Subcutaneous abdominal adipose tissue (tissue), 5 donors: ENCODE data around the gene SENP3.

Experiments used
- H3K27ac ChIP-seq: one replicate; pipeline ENCODE4 v1.7.0; 2013; ENCODE audit warnings: low read depth, mild to moderate bottlenecking, inconsistent platforms, low read length, moderate library complexity
- H3K27me3 ChIP-seq, 5 donors: one replicate each; pipeline ENCODE4 v1.7.0; 2013; ENCODE audit warnings: low read length in 5 of 5, inconsistent platforms in 1 of 5; ENCODE audit not compliant: control insufficient read depth in 5 of 5, insufficient read depth in 4 of 5
- H3K36me3 ChIP-seq, 5 donors: one replicate each; pipeline ENCODE4 v1.7.0; 2013; ENCODE audit warnings: low read length in 5 of 5; ENCODE audit not compliant: control insufficient read depth in 5 of 5, insufficient read depth in 5 of 5
- H3K4me1 ChIP-seq, 5 donors: one replicate each; pipeline ENCODE4 v1.7.0; 2013; ENCODE audit warnings: low read length in 5 of 5, mild to moderate bottlenecking in 3 of 5, moderate library complexity in 1 of 5; ENCODE audit not compliant: control insufficient read depth in 5 of 5, insufficient read depth in 5 of 5
- H3K4me3 ChIP-seq, 5 donors: one replicate each; pipeline ENCODE4 v1.7.0; 2013; ENCODE audit warnings: low read length in 5 of 5, low read depth in 1 of 5
- H3K9ac ChIP-seq, 5 donors: one replicate each; pipeline ENCODE4 v1.7.0; 2013; ENCODE audit warnings: low read length in 5 of 5, mild to moderate bottlenecking in 4 of 5, moderate library complexity in 3 of 5
- H3K9me3 ChIP-seq, 5 donors: one replicate each; pipeline ENCODE4 v1.7.0; 2013; ENCODE audit warnings: low read length in 5 of 5; ENCODE audit not compliant: control insufficient read depth in 5 of 5
- donor health status: healthy.
- donor health status: healthy.
- donor health status: healthy.
- donor health status: healthy.
- donor health status: healthy.

The SENP3 gene

GRCh38 chr17:7615265-7615747 is 53.6 kb downstream of the SENP3 start:
- Histone ChIP-seq H3K27me3 (no peaks in the 10 kb centered on the region), H3K27ac (peak overlapping the region; percentile 30), H3K4me3 (peak overlapping the region; percentile 62 to 69 (median 66)), H3K4me1 (peaks cover 0 to 35% (median 28%) of the 10 kb centered on the region in 5 donors), H3K9ac (peak overlapping the region in 4 of 5 donors; percentile 53 to 68 (median 64)), H3K36me3 (peaks cover 0 to 11% (median 6%) of the 10 kb centered on the region in 5 donors), H3K9me3 (no peaks in the 10 kb centered on the region)

DNA sequence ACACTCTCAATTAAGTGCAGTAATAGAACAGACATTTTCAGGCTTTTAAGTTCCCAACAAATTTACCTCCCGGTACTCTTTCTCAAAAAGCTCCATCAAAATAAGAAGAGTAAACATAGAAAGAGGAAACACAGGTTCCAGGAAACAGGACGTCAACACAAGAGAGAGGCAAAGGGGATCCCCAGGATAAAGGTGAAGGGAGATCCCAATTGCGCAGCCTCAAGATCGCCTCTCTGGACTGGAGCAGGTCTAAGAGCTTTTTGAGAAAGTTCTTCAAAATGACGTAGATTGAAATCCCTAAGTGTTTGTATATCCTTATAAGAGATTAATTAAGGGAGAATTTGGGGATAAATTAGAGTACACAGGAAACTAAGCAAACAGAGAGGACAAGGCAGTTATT is 56.9 kb downstream of the SENP3 start:
- Histone ChIP-seq H3K4me3 (no peak overlapping the region), H3K9me3 (no peaks in the 10 kb centered on the region), H3K27me3 (no peaks in the 10 kb centered on the region), H3K9ac (no peak overlapping the region), H3K4me1 (peaks cover 0 to 12% (median 7%) of the 10 kb centered on the region in 5 donors), H3K36me3 (no peaks in the 10 kb centered on the region), H3K27ac (no peak overlapping the region)

- Histone ChIP-seq H3K36me3 (no peaks in the 10 kb centered on the region), H3K4me1 (no peaks in the 10 kb centered on the region), H3K27ac (no peak overlapping the region), H3K9ac (no peak overlapping the region), H3K9me3 (no peaks in the 10 kb centered on the region), H3K4me3 (no peak overlapping the region), H3K27me3 (no peaks in the 10 kb centered on the region)
Observed at GRCh38 chr17:7620835-7621234, 59.1 kb downstream of the SENP3 start.
